ENCODE results near the gene UVSSA. TPM values are rescaled to one million over a fixed set of nuclear protein-coding genes. Genes with fewer than 3 reads are reported as not detected.

Gene UVSSA
- total and polyA plus RNA-seq, 5 experiments from 2014 or later, result 1.9 to 39.5 (median 6.2) TPM

GRCh38 chr4:1356181-1356998, 9.4 kb downstream of the UVSSA start:
- peaks cover 0 to 9% (median 3%) of the 10 kb centered on the region in 3 donors for H3K36me3 Mint-ChIP-seq
- peak overlapping the region in 1 of 10 donors; percentile 57 for H3K27ac Mint-ChIP-seq
- H3K4me3 Mint-ChIP-seq, result no peak overlapping the region
- H3K4me1 Mint-ChIP-seq, result peaks cover 6 to 12% (median 7%) of the 10 kb centered on the region in 4 donors
- DNase-seq, result peak in 9 of 10 donors; percentile 34 to 72 (median 42)
- POLR2A ChIA-PET, result interaction anchor here (1.1 to 2.0 kb wide), 3 partner anchors 9 to 273 kb away, joined by 3 to 12 read pairs (median 5); no protein-coding TSS in a partner anchor
- H3K27me3 Mint-ChIP-seq, result no peaks in the 10 kb centered on the region
- ATAC-seq, result peak in 1 of 2 donors; percentile 40
- no peaks in the 10 kb centered on the region for H3K9me3 Mint-ChIP-seq

DNA sequence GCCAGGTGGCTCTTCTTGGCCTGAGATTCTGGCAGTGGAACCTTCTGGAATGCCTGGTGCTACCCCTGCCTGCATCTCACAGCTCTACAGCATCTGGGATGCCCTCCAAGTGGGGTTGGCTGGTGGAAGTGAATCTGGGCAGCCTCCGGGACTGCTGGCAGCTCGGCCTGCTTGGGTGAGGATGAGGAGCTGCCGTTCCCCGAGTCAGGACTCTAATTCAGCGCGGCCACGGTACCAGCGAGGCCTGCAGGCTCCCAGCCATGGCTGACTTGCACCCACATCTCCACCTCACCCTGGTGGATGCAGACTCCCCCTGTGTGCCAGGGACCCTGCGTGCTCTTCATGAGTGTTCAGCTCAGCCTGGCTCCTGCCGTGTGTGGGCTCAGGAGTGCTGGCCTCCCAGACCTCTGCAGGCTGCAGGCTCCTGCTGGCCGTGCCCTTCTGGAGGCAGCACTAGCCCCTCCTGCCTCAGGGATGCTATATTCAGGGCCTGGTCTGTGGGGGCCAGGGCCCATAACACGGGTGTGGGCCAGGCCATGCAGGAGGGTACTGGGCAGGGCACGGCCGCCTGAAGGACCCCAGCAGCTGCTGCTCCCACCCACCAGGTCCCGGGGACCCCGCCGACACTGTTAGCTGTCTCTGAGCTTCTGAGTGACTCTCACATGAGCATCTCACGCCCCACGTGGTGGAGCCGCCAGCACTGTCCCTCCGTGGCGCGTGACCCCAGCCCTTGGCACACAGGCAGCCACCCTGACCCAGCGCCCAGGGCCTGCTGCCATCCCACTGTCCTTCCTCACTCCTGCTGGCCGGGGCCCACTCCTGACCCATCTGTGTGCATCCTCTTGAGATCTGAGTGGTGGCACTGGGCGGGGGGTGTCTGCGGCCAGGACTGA, 10.6 kb downstream of the UVSSA start:
- no peak for DNase-seq

GRCh38 chr4:1358421-1359143, 11.6 kb downstream of the UVSSA start:
- peaks cover 0 to 11% (median 3%) of the 10 kb centered on the region in 3 donors for H3K36me3 Mint-ChIP-seq
- no peak for ATAC-seq
- H3K27me3 Mint-ChIP-seq, result no peaks in the 10 kb centered on the region
- POLR2A ChIA-PET, result interaction anchor here (1.4 to 1.8 kb wide), 2 partner anchors 247 to 271 kb away, joined by 5 to 6 read pairs; no protein-coding TSS in a partner anchor
- DNase-seq, result no peak
- H3K9me3 Mint-ChIP-seq, result no peaks in the 10 kb centered on the region
- no peak overlapping the region for H3K4me3 Mint-ChIP-seq
- no peak overlapping the region for H3K27ac Mint-ChIP-seq
- H3K4me1 Mint-ChIP-seq, result peaks cover 0 to 2% (median under 1%) of the 10 kb centered on the region in 4 donors

More for the DNA sequence above, 10.6 kb downstream of the UVSSA start:
- Mint-ChIP-seq H3K4me3 (no peak overlapping the region), H3K27me3 (no peaks in the 10 kb centered on the region), H3K27ac (no peak overlapping the region), H3K4me1 (peaks cover 0 to 4% (median 1%) of the 10 kb centered on the region in 4 donors), H3K36me3 (peaks cover 0 to 11% (median 3%) of the 10 kb centered on the region in 3 donors), H3K9me3 (no peaks in the 10 kb centered on the region)
- ATAC-seq, result no peak
- POLR2A ChIA-PET, result interaction anchor here (1.4 to 1.8 kb wide), 2 partner anchors 247 to 272 kb away, joined by 5 to 6 read pairs; no protein-coding TSS in a partner anchor

- Mint-ChIP-seq H3K4me3 (no peak overlapping the region), H3K27me3 (no peaks in the 10 kb centered on the region), H3K4me1 (peaks cover 0 to 2% (median under 1%) of the 10 kb centered on the region in 4 donors), H3K9me3 (no peaks in the 10 kb centered on the region), H3K27ac (no peak overlapping the region), H3K36me3 (peaks cover 0 to 11% (median 3%) of the 10 kb centered on the region in 3 donors)
- DNase-seq, result no peak
- no peak for ATAC-seq
- POLR2A ChIA-PET, result no interaction called here
Measured at GRCh38 chr4:1359144-1359501, 12.1 kb downstream of the UVSSA start.

DNA sequence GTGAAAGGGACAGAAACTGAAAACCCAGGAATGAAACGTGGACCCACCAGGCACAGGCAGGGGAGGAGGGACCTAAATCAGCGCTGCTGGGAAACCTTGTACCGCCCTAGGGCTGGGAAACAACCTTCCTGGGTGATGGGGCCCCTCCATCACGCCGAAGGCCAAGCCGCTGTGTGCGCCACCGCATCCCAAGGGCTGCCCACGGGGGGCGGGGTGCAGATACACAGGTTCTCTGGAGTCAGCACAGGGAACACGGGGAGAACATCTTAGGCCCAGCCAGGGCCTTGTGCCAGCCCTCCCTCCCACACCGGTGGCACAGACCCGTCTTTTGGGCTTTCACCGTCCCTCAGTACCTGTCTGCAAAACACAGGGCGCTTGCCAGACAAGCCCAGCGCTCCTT, 13.0 kb downstream of the UVSSA start:
- peaks cover 0 to 11% (median 3%) of the 10 kb centered on the region in 3 donors for H3K36me3 Mint-ChIP-seq
- no peak overlapping the region for H3K4me3 Mint-ChIP-seq
- no peak for ATAC-seq
- POLR2A ChIA-PET, result no interaction called here
- DNase-seq, result no peak
- no peaks in the 10 kb centered on the region for H3K9me3 Mint-ChIP-seq
- peaks cover 0 to 2% (median under 1%) of the 10 kb centered on the region in 4 donors for H3K4me1 Mint-ChIP-seq
- no peak overlapping the region for H3K27ac Mint-ChIP-seq
- H3K27me3 Mint-ChIP-seq, result no peaks in the 10 kb centered on the region

DNA sequence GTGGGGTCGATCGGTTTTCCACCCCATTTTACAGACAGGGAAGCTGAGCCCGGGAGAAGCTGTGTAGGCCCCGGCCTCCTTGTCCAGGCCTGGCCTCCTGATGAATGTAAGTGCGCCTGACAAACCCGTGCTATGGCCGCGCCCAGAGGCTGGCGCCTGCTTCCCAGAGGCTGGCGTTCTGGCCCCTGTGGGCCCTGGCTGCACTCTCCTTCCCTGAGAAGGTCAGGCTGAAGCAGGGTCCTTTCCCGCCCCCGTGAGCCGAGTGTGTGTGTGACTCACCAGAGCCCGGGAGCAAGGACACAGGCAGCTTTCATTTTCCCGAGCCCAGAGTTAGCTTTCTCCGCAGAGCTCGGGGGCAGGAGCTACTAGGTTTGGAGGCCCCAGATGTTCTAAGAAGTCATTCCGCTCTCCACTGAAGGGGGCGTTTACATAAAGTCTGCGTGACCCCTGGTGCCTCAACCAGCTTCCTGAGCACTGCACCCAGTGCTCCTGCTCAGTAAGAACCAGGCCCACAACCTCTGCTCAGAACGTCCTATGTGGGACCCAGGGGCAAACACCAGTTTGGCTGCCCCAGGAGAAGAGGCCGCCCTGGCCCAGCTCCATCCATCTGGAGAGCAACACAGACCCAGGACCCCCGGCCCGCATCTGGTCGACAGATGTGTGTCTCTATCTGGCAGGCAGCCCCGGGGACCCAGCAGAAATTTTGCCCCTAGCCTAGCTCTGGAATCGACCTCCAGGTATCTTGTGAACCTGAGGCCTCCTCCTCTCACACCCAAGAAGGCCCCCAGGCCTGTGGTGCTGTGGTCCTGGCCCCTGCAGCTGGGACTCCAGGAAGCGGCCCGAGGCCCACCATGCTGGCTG, 13.6 kb downstream of the UVSSA start:
- H3K4me3 Mint-ChIP-seq, result no peak overlapping the region
- POLR2A ChIA-PET, result no interaction called here
- ATAC-seq (no peak), DNase-seq (no peak)
- H3K4me1 Mint-ChIP-seq, result peaks cover 0 to 2% (median 2%) of the 10 kb centered on the region in 4 donors
- peaks cover 0 to 11% (median 3%) of the 10 kb centered on the region in 3 donors for H3K36me3 Mint-ChIP-seq
- no peak overlapping the region for H3K27ac Mint-ChIP-seq
- no peaks in the 10 kb centered on the region for H3K27me3 Mint-ChIP-seq
- H3K9me3 Mint-ChIP-seq, result no peaks in the 10 kb centered on the region

DNA sequence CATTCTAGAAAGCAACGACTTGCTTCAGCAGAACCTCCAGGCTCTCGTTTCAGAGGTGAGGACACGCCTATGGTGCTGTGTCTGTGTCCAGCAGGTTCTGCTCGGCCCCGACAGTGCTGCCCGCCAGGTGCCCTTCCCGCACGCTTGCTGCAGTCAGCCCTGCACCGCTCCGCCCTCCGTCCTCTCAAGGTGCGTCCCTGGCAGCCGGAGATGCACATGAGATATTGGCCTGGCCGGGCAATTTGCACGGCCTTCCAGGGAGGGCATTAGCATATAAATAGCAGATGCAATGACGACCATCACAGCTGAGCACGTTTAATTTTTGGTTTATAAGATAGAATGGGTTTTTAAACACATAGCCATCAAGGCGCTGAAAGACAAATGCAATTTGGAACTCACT, 14.4 kb downstream of the UVSSA start:
- H3K4me3 Mint-ChIP-seq, result no peak overlapping the region
- ATAC-seq (no peak), DNase-seq (no peak)
- peaks cover 0 to 2% (median under 1%) of the 10 kb centered on the region in 4 donors for H3K4me1 Mint-ChIP-seq
- POLR2A ChIA-PET, result interaction anchor here (0.7 kb wide), 1 partner anchor 151 kb away, joined by 4 read pairs; no protein-coding TSS in a partner anchor
- no peaks in the 10 kb centered on the region for H3K9me3 Mint-ChIP-seq
- no peaks in the 10 kb centered on the region for H3K27me3 Mint-ChIP-seq
- no peak overlapping the region for H3K27ac Mint-ChIP-seq
- peaks cover 0 to 11% (median 3%) of the 10 kb centered on the region in 3 donors for H3K36me3 Mint-ChIP-seq

DNA sequence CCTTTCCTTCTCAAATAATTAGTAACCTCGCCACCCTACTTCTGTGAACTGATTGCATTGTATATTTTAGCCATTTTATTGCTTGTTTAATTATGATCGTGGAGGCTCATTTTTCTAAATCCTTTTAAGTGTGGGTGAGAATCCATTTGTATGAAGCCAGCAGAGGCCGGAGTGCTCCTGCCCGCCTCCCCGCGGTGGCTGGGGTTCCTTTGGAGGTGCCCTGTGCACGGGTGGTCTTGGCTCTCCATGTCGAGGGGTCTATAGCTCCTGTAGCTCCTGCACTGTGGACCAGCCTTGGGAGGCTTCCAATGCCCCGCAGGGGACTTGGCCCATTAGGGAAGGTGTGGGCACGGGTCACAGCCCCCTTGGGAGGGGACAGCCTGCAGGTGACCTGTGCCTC, 15.0 kb downstream of the UVSSA start:
- POLR2A ChIA-PET, result no interaction called here
- Mint-ChIP-seq H3K4me1 (peaks cover 0 to 2% (median 0%) of the 10 kb centered on the region in 4 donors), H3K4me3 (no peak overlapping the region), H3K27me3 (no peaks in the 10 kb centered on the region), H3K36me3 (peaks cover 0 to 11% (median 3%) of the 10 kb centered on the region in 3 donors), H3K9me3 (no peaks in the 10 kb centered on the region), H3K27ac (no peak overlapping the region)
- DNase-seq, result no peak
- no peak for ATAC-seq

- H3K4me3 Mint-ChIP-seq, result no peak overlapping the region
- no peak for ATAC-seq
Measured at GRCh38 chr4:1362521-1362920, 15.5 kb downstream of the UVSSA start.

DNA sequence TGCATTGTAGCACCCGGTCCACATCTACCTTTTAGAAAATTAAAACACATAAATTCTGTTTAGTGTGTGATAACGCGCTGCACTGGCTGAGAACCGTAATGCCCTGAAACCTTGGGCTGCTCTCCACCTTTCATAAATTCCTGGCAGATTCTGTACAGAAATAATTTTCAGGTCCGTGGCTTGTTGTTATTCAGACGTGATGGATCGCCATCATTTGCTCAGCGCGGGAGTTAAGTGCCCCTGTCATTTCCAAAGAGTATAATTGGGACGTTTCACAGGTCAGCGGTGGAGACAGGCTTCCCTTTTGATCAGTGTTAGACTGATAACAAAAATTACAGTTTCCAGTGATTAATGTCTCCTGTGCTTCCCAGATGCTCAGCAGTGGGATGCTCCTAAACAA, 16.5 kb downstream of the UVSSA start:
- DNase-seq (no peak), ATAC-seq (no peak)
- Mint-ChIP-seq H3K36me3 (peaks cover 0 to 14% (median 0%) of the 10 kb centered on the region in 3 donors), H3K9me3 (no peaks in the 10 kb centered on the region), H3K4me3 (no peak overlapping the region), H3K27me3 (no peaks in the 10 kb centered on the region), H3K27ac (no peak overlapping the region), H3K4me1 (peaks cover 0 to 2% (median 0%) of the 10 kb centered on the region in 4 donors)
- POLR2A ChIA-PET, result interaction anchor here (1.1 kb wide), 1 partner anchor 11 kb away, joined by 3 read pairs; no protein-coding TSS in a partner anchor

More at GRCh38 chr4:1362521-1362920, 15.5 kb downstream of the UVSSA start:
- H3K36me3 Mint-ChIP-seq, result peaks cover 0 to 11% (median 3%) of the 10 kb centered on the region in 3 donors
- H3K4me1 Mint-ChIP-seq, result peaks cover 0 to 2% (median 0%) of the 10 kb centered on the region in 4 donors
- POLR2A ChIA-PET, result interaction anchor here (1.1 kb wide), 1 partner anchor 10 kb away, joined by 3 read pairs; no protein-coding TSS in a partner anchor
- H3K9me3 Mint-ChIP-seq, result no peaks in the 10 kb centered on the region
- no peak overlapping the region for H3K27ac Mint-ChIP-seq
- DNase-seq, result no peak
- no peaks in the 10 kb centered on the region for H3K27me3 Mint-ChIP-seq

DNA sequence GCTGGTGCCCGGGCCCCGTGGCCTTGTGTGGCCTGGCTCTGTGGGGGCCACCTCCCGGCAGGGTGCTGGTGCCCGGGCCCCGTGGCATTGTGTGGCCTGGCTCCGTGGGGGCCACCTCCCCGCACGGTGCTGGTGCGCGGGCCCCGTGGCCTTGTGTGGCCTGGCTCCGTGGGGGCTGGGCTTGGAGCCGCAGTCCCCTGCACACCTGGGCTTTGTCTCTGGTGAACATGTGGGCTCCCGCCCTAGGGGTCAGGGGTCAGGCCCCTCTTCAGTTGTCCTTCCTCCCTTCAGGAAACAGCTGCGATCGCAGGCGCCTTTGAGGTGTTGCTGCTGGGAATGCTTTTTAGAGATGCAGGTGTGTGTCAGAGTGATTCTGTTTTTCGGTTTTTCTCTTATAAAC, 17.2 kb downstream of the UVSSA start:
- Mint-ChIP-seq H3K4me1 (peaks cover 0 to 2% (median 0%) of the 10 kb centered on the region in 4 donors), H3K27ac (no peak overlapping the region), H3K9me3 (no peaks in the 10 kb centered on the region), H3K27me3 (no peaks in the 10 kb centered on the region), H3K4me3 (no peak overlapping the region), H3K36me3 (peaks cover 0 to 9% (median 0%) of the 10 kb centered on the region in 3 donors)
- POLR2A ChIA-PET, result no interaction called here
- DNase-seq, result no peak
- ATAC-seq, result no peak

Data from naive thymus-derived CD8-positive, alpha-beta T cell (primary cell).